T-cell (primary cell): ENCODE results near the gene RPL18. TPM values are rescaled to one million over a fixed set of nuclear protein-coding genes. Genes with fewer than 3 reads are reported as not detected.
A peak's percentile ranks its signal among the peaks of the same experiment; 100 is the strongest.

Experiments
- ATAC-seq, 4 experiments: fragments of 200-7000 bp in 3 of 4; fragments of 150-1000 bp in 1 of 4; cut with Tn5 transposase; replicated peaks in 1 of 4; 1 replicate in 3 of 4; 2 replicates in 1 of 4; pipeline ENCODE4 v1.10.0; 2021; ENCODE audit warnings: moderate library complexity in 3 of 4, mild to moderate bottlenecking in 2 of 4, moderate number of reproducible peaks in 1 of 4
- CTCF ChIA-PET, 2 donors: fragments of 300-600 bp; sonication (Branson Sonifier 250); formaldehyde crosslinking; loops; one replicate each; lab custom pipeline; 2022; ENCODE audit warnings: antibody characterized with exemption in 2 of 2; lab: Charles Lee
- POLR2A ChIA-PET, 2 donors: fragments of 300-600 bp; sonication (Branson Sonifier 250); formaldehyde crosslinking; loops; one replicate each; lab custom pipeline; 2022; ENCODE audit warnings: antibody characterized with exemption in 2 of 2; lab: Charles Lee
- DNase-seq, 35 experiments: peaks; one replicate each; pipeline versions ENCODE4 v3.0.0 to v3.0.0-alpha.2; 2013 to 2023
- H3K27ac ChIP-seq: one replicate; pipeline ENCODE4 v1.5.1; 2013; ENCODE audit warnings: low read length
- H3K27me3 ChIP-seq, 2 experiments: replicated peaks in 1 of 2; 1 replicate in 1 of 2; 2 replicates in 1 of 2; pipeline versions ENCODE4 v1.6.1 to v1.7.0; 2013; ENCODE audit warnings: low read length in 1 of 2, mixed read lengths in 1 of 2; ENCODE audit not compliant: control insufficient read depth in 2 of 2, insufficient read depth in 2 of 2; ENCODE audit errors: extremely low read depth in 1 of 2
- H3K36me3 ChIP-seq, 2 donors: 1 replicate in 1 of 2; 2 replicates in 1 of 2; pipeline versions ENCODE4 v1.6.1 to v1.7.0; 2013; ENCODE audit warnings: low read length in 1 of 2; ENCODE audit not compliant: control insufficient read depth in 2 of 2, insufficient read depth in 1 of 2; ENCODE audit errors: extremely low read depth in 1 of 2
- H3K4me1 ChIP-seq, 2 experiments: 1 replicate in 1 of 2; 2 replicates in 1 of 2; pipeline versions ENCODE4 v1.6.1 to v1.7.0; 2013; ENCODE audit warnings: low read length in 2 of 2, mixed read lengths in 1 of 2; ENCODE audit not compliant: insufficient read depth in 2 of 2, control insufficient read depth in 1 of 2; ENCODE audit errors: extremely low read depth in 1 of 2
- H3K4me3 ChIP-seq, 2 donors: 1 replicate in 1 of 2; 2 replicates in 1 of 2; pipeline versions ENCODE4 v1.5.1 to v1.7.0; 2013; ENCODE audit warnings: mild to moderate bottlenecking in 2 of 2, low read length in 1 of 2, moderate library complexity in 1 of 2; ENCODE audit not compliant: control insufficient read depth in 1 of 2; ENCODE audit errors: extremely low read depth in 1 of 2
- H3K9me3 ChIP-seq: 2 replicates; pipeline ENCODE4 v1.7.0; 2013
- H3K27ac Mint-ChIP-seq, 2 donors: one replicate each; pipeline ENCODE4 v1.8.0; 2020 to 2021; ENCODE audit warnings: mild to moderate bottlenecking in 2 of 2, mixed read lengths in 2 of 2
- H3K27me3 Mint-ChIP-seq, 2 donors: one replicate each; pipeline ENCODE4 v1.8.0; 2021 to 2022; ENCODE audit warnings: mixed read lengths in 2 of 2
- H3K36me3 Mint-ChIP-seq: one replicate; pipeline ENCODE4 v1.8.0; 2021; ENCODE audit warnings: mixed read lengths
- H3K4me1 Mint-ChIP-seq, 3 donors: one replicate each; pipeline ENCODE4 v1.8.0; 2020 to 2022; ENCODE audit warnings: mixed read lengths in 3 of 3, mild to moderate bottlenecking in 1 of 3
- H3K4me3 Mint-ChIP-seq, 3 donors: one replicate each; pipeline ENCODE4 v1.8.0; 2020 to 2022; ENCODE audit warnings: mild to moderate bottlenecking in 3 of 3, mixed read lengths in 3 of 3, moderate library complexity in 3 of 3
- H3K9me3 Mint-ChIP-seq, 3 donors: one replicate each; pipeline ENCODE4 v1.8.0; 2020 to 2022; ENCODE audit warnings: mixed read lengths in 3 of 3
- WGBS: methylation state at CpG from one replicate; pipeline ENCODE4 v1.1.5; 2013; ENCODE audit warnings: missing lambda C conversion rate; ENCODE audit not compliant: insufficient coverage; 5-methylcytosine and 5-hydroxymethylcytosine counted together
- total RNA-seq, 35 experiments: library from RNA in 6 of 35; stranded (reverse) in 6 of 35; fragments of 120-200 nt in 1 of 35; gene quantifications; one replicate each; pipeline versions ENCODE4 v1.2.1 to v1.2.4 and lab custom pipeline; 2013 to 2026

The RPL18 gene
- total RNA-seq, 5 donors from 2014 or later (not counting 1 experiment from before 2014, with no cell fraction given), result 2,370 to 2,784 (median 2,662) TPM

GRCh38 chr19:48654299-48655059 lies 35.5 kb upstream of the RPL18 start:
- no peaks in the 10 kb centered on the region for H3K27me3 Mint-ChIP-seq
- peaks cover 14 to 17% (median 15%) of the 10 kb centered on the region in 3 donors for H3K4me1 Mint-ChIP-seq
- H3K4me3 Mint-ChIP-seq, result no peak overlapping the region
- H3K36me3 Mint-ChIP-seq, result no peaks in the 10 kb centered on the region
- DNase-seq, result no peak
- Histone ChIP-seq H3K9me3 (no peaks in the 10 kb centered on the region), H3K4me1 (peaks cover 1 to 7% of the 10 kb centered on the region in 2 experiments), H3K36me3 (no peaks in the 10 kb centered on the region), H3K27ac (no peak overlapping the region), H3K4me3 (no peak overlapping the region), H3K27me3 (no peaks in the 10 kb centered on the region)
- H3K9me3 Mint-ChIP-seq, result no peaks in the 10 kb centered on the region
- H3K27ac Mint-ChIP-seq, result no peak overlapping the region
- CTCF ChIA-PET, result interaction anchor here in 1 of 2 donors (0.6 kb wide), 1 partner anchor 178 kb away, joined by 3 read pairs; no protein-coding TSS in a partner anchor
- 69% methylated on average over 5 of the region's 11 CpGs for whole genome bisulfite sequencing
- POLR2A ChIA-PET, result no interaction called here
- ATAC-seq, result no peak

GRCh38 chr19:48651683-48652048 lies 32.7 kb upstream of the RPL18 start:
- H3K4me1 Mint-ChIP-seq, result peaks cover 33 to 41% (median 34%) of the 10 kb centered on the region in 3 donors
- H3K4me3 Mint-ChIP-seq, result no peak overlapping the region
- POLR2A ChIA-PET, result no interaction called here
- 64% methylated on average over 3 of the region's 5 CpGs for WGBS
- no peaks in the 10 kb centered on the region for H3K36me3 Mint-ChIP-seq
- ATAC-seq, result no peak
- CTCF ChIA-PET, result interaction anchor here in 1 of 2 donors (0.6 kb wide), 1 partner anchor 911 kb away, joined by 6 read pairs; no protein-coding TSS in a partner anchor
- Histone ChIP-seq H3K27me3 (no peaks in the 10 kb centered on the region), H3K4me1 (peaks cover 5 to 33% of the 10 kb centered on the region in 2 experiments), H3K36me3 (no peaks in the 10 kb centered on the region), H3K9me3 (no peaks in the 10 kb centered on the region), H3K27ac (no peak overlapping the region), H3K4me3 (no peak overlapping the region)
- no peaks in the 10 kb centered on the region for H3K9me3 Mint-ChIP-seq
- peak overlapping the region; percentile 46 to 66 for H3K27ac Mint-ChIP-seq
- DNase-seq, result no peak
- no peaks in the 10 kb centered on the region for H3K27me3 Mint-ChIP-seq

GRCh38 chr19:48650974-48651682 lies 32.1 kb upstream of the RPL18 start:
- Histone ChIP-seq H3K9me3 (no peaks in the 10 kb centered on the region), H3K36me3 (no peaks in the 10 kb centered on the region), H3K27ac (no peak overlapping the region), H3K4me3 (no peak overlapping the region), H3K27me3 (no peaks in the 10 kb centered on the region), H3K4me1 (peaks cover 5 to 37% of the 10 kb centered on the region in 2 experiments)
- Mint-ChIP-seq H3K27ac (peak overlapping the region; percentile 11 to 33), H3K27me3 (no peaks in the 10 kb centered on the region), H3K4me3 (no peak overlapping the region), H3K9me3 (no peaks in the 10 kb centered on the region), H3K36me3 (no peaks in the 10 kb centered on the region), H3K4me1 (peaks cover 34 to 45% (median 35%) of the 10 kb centered on the region in 3 donors)
- 76% methylated on average over 5 of the region's 12 CpGs for WGBS
- DNase-seq (no peak), ATAC-seq (no peak)
- ChIA-PET CTCF (interaction anchor here in 1 of 2 donors (0.6 kb wide), 2 partner anchors 46 to 911 kb away, joined by 3 to 6 read pairs; no protein-coding TSS in a partner anchor), POLR2A (interaction anchor here in 1 of 2 donors (0.7 kb wide), 1 partner anchor 18 kb away, joined by 7 read pairs; no protein-coding TSS in a partner anchor)

GRCh38 chr19:48648134-48648533 lies 29.2 kb upstream of the RPL18 start:
- Mint-ChIP-seq H3K4me3 (peak overlapping the region in 1 of 3 donors; percentile 99), H3K4me1 (peaks cover 47 to 59% (median 53%) of the 10 kb centered on the region in 3 donors), H3K27ac (peak overlapping the region; percentile 81 to 89), H3K9me3 (no peaks in the 10 kb centered on the region), H3K36me3 (no peaks in the 10 kb centered on the region), H3K27me3 (no peaks in the 10 kb centered on the region)
- DNase-seq (no peak), ATAC-seq (no peak)
- no peak overlapping the region for H3K4me3 ChIP-seq
- H3K27me3 ChIP-seq, result no peaks in the 10 kb centered on the region
- ChIA-PET POLR2A (interaction anchor here in 1 of 2 donors (0.6 kb wide), 1 partner anchor 91 kb away, joined by 6 read pairs; no protein-coding TSS in a partner anchor), CTCF (interaction anchor here (0.6 kb wide), 2 partner anchors 52 to 207 kb away, joined by 4 read pairs; no protein-coding TSS in a partner anchor)
- H3K27ac ChIP-seq, result no peak overlapping the region
- H3K9me3 ChIP-seq, result no peaks in the 10 kb centered on the region
- no peaks in the 10 kb centered on the region for H3K36me3 ChIP-seq
- peaks cover 5 to 58% of the 10 kb centered on the region in 2 experiments for H3K4me1 ChIP-seq
- WGBS, result no CpG with 5 or more reads among the region's 2 CpGs

- ATAC-seq, result no peak
- peaks cover 43 to 52% (median 49%) of the 10 kb centered on the region in 3 donors for H3K4me1 Mint-ChIP-seq
- POLR2A ChIA-PET, result no interaction called here
These were observed 27.8 kb upstream of the RPL18 start for GRCh38 chr19:48646722-48647216.

More at GRCh38 chr19:48646722-48647216, 27.8 kb upstream of the RPL18 start:
- Histone ChIP-seq H3K4me1 (peaks cover 5 to 58% of the 10 kb centered on the region in 2 experiments), H3K27me3 (no peaks in the 10 kb centered on the region), H3K9me3 (no peaks in the 10 kb centered on the region), H3K27ac (peak overlapping the region; percentile 77), H3K4me3 (peak overlapping the region in 1 of 2 donors; percentile 59), H3K36me3 (no peaks in the 10 kb centered on the region)
- Mint-ChIP-seq H3K27me3 (no peaks in the 10 kb centered on the region), H3K27ac (peak overlapping the region; percentile 56 to 79), H3K36me3 (no peaks in the 10 kb centered on the region), H3K9me3 (no peaks in the 10 kb centered on the region), H3K4me3 (peak overlapping the region; percentile 23 to 99 (median 43))
- no CpG with 5 or more reads among the region's 10 CpGs for WGBS
- CTCF ChIA-PET, result interaction anchor here in 1 of 2 donors (1.5 to 1.9 kb wide), 2 partner anchors 28 to 92 kb away, joined by 7 to 8 read pairs; no protein-coding TSS in a partner anchor
- no peak for DNase-seq
